Neural crest cell (in vitro differentiated cells): Measurements from ENCODE around the gene IL15RA. TPM values are rescaled to one million over a fixed set of nuclear protein-coding genes. Genes with fewer than 3 reads are reported as not detected.

Source experiments
- DNase-seq: peaks from one replicate; pipeline ENCODE4 v3.0.0; 2021; ENCODE audit warnings: low read depth, mixed read lengths, low spot score
- H3K27ac Mint-ChIP-seq: one replicate; pipeline ENCODE4 v1.8.0; 2021; ENCODE audit warnings: mild to moderate bottlenecking, mixed read lengths; ENCODE audit not compliant: unreplicated experiment
- H3K27me3 Mint-ChIP-seq: 2 replicates; pipeline ENCODE4 v1.8.0; 2021; ENCODE audit warnings: low read depth, mild to moderate bottlenecking, mixed read lengths
- H3K36me3 Mint-ChIP-seq: 2 replicates; pipeline ENCODE4 v1.8.0; 2021; ENCODE audit warnings: low read depth, mild to moderate bottlenecking, mixed read lengths
- H3K4me1 Mint-ChIP-seq: 2 replicates; pipeline ENCODE4 v1.8.0; 2021; ENCODE audit warnings: mixed read lengths
- H3K4me3 Mint-ChIP-seq: one replicate; pipeline ENCODE4 v1.8.0; 2021; ENCODE audit warnings: mild to moderate bottlenecking, mixed read lengths
- H3K9me3 Mint-ChIP-seq: 2 replicates; pipeline ENCODE4 v1.8.0; 2021; ENCODE audit warnings: mixed read lengths
- total RNA-seq: library from RNA; stranded (reverse); gene quantifications from 2 replicates; pipeline ENCODE4 v1.2.1, GENCODE V29; 2021
- TF ChIP-seq, protein P1 (sequence below): fragments of 200-600 bp; sonication (generic); conservative IDR thresholded peaks from 2 replicates; pipeline ENCODE4 v1.5.0; 2021; ENCODE audit warnings: antibody characterized with exemption, mild to moderate bottlenecking

IL15RA gene
- total RNA-seq, 1 donor from 2014 or later: not detected

- TF ChIP-seq, protein P1, sequence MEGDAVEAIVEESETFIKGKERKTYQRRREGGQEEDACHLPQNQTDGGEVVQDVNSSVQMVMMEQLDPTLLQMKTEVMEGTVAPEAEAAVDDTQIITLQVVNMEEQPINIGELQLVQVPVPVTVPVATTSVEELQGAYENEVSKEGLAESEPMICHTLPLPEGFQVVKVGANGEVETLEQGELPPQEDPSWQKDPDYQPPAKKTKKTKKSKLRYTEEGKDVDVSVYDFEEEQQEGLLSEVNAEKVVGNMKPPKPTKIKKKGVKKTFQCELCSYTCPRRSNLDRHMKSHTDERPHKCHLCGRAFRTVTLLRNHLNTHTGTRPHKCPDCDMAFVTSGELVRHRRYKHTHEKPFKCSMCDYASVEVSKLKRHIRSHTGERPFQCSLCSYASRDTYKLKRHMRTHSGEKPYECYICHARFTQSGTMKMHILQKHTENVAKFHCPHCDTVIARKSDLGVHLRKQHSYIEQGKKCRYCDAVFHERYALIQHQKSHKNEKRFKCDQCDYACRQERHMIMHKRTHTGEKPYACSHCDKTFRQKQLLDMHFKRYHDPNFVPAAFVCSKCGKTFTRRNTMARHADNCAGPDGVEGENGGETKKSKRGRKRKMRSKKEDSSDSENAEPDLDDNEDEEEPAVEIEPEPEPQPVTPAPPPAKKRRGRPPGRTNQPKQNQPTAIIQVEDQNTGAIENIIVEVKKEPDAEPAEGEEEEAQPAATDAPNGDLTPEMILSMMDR: no peak
- H3K27me3 Mint-ChIP-seq: peaks cover 66% of the 10 kb centered on the region
- peaks cover 10% of the 10 kb centered on the region for H3K4me1 Mint-ChIP-seq
- peak overlapping the region; percentile 90 for H3K4me3 Mint-ChIP-seq
- H3K27ac Mint-ChIP-seq: no peak overlapping the region
- DNase-seq: no peak
- no peaks in the 10 kb centered on the region for H3K9me3 Mint-ChIP-seq
- H3K36me3 Mint-ChIP-seq: no peaks in the 10 kb centered on the region
These were observed 1.5 kb downstream of the IL15RA start for GRCh38 chr10:5975641-5976473.

DNA sequence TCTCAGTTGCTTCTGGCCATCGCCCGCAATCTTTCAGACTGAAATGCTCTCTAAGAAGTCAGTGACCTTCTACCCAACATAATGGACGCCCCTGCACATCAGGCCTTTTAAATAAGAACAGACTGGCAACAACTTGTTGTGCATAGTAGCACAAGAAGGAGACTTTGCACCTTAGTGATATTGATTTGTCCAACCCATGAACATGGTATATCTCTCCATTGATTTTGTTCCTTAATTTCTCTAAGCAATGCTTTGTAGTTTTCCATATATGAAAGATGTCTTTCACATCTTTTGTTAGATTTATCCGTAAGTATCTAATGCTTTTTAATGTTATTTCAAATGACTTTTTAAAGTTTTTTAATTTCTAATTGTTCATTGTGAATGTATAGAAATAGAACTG is 4.3 kb downstream of the IL15RA start:
- Mint-ChIP-seq H3K27me3 (peaks cover 38% of the 10 kb centered on the region), H3K4me3 (no peak overlapping the region), H3K9me3 (no peaks in the 10 kb centered on the region), H3K36me3 (no peaks in the 10 kb centered on the region), H3K27ac (no peak overlapping the region), H3K4me1 (peaks cover 7% of the 10 kb centered on the region)
- no peak for DNase-seq
- TF ChIP-seq, protein P1: no peak

DNA sequence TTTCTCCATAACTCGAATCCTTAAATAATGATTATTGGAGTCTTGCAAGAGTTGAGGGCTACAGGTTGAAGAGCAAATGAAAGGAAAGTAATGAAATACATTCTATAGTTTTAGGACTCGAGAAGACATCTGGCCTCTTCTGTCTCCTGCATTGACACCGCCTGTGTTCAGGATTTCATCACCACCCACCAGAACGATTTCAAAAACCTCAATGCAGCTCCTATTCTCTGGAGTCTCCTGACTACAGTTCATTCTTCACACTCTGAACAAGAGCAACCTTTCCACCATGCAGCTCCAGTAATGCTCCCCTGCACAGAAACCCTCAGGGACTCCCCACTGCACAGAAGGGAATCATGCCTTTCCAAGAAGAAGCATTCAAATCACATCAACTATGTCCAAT is 5.5 kb downstream of the IL15RA start:
- no peak for DNase-seq
- Mint-ChIP-seq H3K4me1 (peaks cover 6% of the 10 kb centered on the region), H3K36me3 (no peaks in the 10 kb centered on the region), H3K27me3 (peaks cover 34% of the 10 kb centered on the region), H3K27ac (no peak overlapping the region), H3K9me3 (no peaks in the 10 kb centered on the region), H3K4me3 (no peak overlapping the region)
- TF ChIP-seq, protein P1: no peak

DNA sequence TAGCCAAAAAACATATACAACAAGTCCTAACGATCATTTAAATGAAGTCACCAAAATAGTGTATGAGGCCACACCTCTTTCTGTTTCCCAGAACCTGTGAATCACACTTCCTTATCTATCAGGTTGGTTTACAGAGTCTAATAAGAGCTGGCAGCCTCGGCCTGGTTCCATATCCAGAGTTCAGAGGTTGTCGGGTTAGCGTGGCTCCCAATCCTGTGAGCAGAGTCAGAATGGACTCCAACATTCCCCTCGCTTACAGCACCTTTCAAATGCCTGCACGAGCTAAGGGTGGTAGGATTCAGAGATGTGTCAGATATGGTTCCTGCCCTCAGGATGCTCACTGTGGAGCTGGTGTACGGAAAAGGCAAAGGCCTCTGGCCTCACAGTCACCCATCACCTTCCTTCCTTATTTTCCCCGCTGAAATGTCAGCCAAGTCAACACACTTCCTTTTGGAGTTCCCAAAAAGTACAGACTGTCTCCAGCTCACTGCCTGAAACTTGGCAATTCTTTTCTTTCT is 6.0 kb downstream of the IL15RA start:
- Mint-ChIP-seq H3K9me3 (no peaks in the 10 kb centered on the region), H3K27me3 (peaks cover 29% of the 10 kb centered on the region), H3K4me1 (peaks cover 2% of the 10 kb centered on the region), H3K36me3 (no peaks in the 10 kb centered on the region), H3K4me3 (no peak overlapping the region), H3K27ac (no peak overlapping the region)
- no peak for DNase-seq
- TF ChIP-seq, protein P1: no peak

DNA sequence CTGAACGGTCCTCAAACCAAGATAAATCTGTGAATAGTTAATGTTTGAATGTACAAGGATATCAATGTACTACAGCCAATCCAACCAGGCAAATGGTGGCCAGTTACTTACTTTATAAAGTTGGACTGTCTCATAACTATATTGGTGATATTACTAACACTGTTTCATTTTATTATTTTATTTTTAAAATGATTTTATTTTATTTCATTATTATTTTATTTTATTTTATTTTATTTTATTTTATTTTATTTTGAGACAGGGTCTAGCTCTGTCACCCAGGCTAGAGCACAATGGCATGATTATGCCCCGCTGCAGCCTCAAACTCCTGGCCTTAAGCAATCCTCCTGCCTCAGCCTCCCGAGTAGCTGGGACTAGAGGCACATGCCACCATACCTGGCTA is 6.8 kb downstream of the IL15RA start:
- Mint-ChIP-seq H3K4me3 (no peak overlapping the region), H3K9me3 (no peaks in the 10 kb centered on the region), H3K36me3 (no peaks in the 10 kb centered on the region), H3K27ac (no peak overlapping the region), H3K4me1 (no peaks in the 10 kb centered on the region), H3K27me3 (peaks cover 21% of the 10 kb centered on the region)
- TF ChIP-seq, protein P1: no peak
- DNase-seq: no peak
